BLaER1 treated with 17β-estradiol and CSF1 and Interleukin-3, amounts not matched to agents 10 nM and 100 nM (cell line): ENCODE measurements around the gene C2CD4A.

Experiments
- H3K27ac ChIP-seq, 11 experiments: shearing (Covaris generic); formaldehyde crosslinking; 2 replicates each; pipeline ENCODE4 v1.8.1; 2022
- H3K27me3 ChIP-seq, 11 experiments: shearing (Covaris generic); formaldehyde crosslinking; 2 replicates each; pipeline ENCODE4 v1.8.1; 2022
- H3K36me3 ChIP-seq, 11 experiments: shearing (Covaris generic); formaldehyde crosslinking; 2 replicates each; pipeline ENCODE4 v1.8.1; 2022
- H3K4me1 ChIP-seq, 10 experiments: shearing (Covaris generic); formaldehyde crosslinking; 2 replicates each; pipeline ENCODE4 v1.8.1; 2022
- H3K4me2 ChIP-seq, 11 experiments: shearing (Covaris generic); formaldehyde crosslinking; 2 replicates each; pipeline ENCODE4 v1.8.1; 2022
- H3K4me3 ChIP-seq, 10 experiments: shearing (Covaris generic); formaldehyde crosslinking; 2 replicates each; pipeline ENCODE4 v1.8.1; 2022
- H3K9ac ChIP-seq, 11 experiments: shearing (Covaris generic); formaldehyde crosslinking; 2 replicates each; pipeline ENCODE4 v1.8.1; 2022
- H3K9me3 ChIP-seq, 11 experiments: shearing (Covaris generic); formaldehyde crosslinking; replicated peaks in 1 of 11; 2 replicates each; pipeline ENCODE4 v1.8.1; 2022
- H4K20me1 ChIP-seq, 11 experiments: shearing (Covaris generic); formaldehyde crosslinking; 2 replicates each; pipeline ENCODE4 v1.8.1; 2022
- Cebpa-rat ChIP-seq, 11 experiments: shearing (Covaris generic); IDR thresholded peaks; 2 replicates each; pipeline ENCODE4 v1.8.1; 2022

Gene C2CD4A

DNA sequence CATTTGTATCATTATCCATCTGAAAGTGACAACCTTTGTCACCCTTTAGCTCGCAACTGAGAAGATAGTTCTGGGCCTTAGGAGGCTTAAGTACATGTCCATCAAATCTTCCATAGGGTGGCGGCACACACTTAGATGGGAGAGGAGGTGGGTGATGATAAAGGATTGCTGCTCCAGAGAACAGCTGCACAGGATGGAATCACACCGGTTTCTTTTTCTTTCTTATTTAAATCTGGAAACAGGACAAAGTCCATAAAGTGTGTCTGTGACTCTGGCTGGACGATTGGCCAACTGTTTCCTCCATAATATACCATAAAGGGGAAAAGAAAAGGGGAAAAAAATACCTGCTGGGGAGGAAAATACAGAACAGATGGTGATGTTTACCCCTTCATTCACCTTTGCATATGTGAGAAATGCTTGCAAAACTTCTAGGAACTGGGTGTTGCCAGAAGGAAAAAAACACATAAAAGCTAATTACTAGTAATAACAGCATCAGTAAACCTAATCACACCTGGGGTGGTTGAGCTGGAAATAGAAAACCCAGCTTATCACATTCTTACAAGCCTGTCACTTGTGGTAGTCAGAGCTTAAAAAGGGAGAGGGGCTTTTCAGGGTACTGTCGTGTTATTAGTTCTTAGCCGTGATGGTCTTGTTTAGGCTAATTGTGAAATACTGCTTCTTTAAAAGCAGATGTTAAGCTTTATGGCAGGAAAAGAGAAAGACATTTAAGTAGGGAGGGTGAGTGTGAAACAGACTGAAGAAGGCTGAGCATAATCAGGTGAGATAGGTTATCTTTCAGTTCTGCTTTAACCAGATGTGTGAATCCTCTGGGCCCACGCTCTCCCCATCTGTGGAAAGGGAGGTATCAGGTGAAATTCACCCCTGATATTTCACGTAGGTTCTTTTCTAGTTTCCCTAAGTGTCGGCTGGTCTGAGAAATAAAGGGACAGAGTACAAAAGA, 16.7 kb downstream of the C2CD4A start:
- Histone ChIP-seq H3K9me3 (peaks cover 13 to 32% (median 23%) of the 10 kb centered on the region in 11 experiments; a peak in 19 of 22 replicates), H4K20me1 (no peaks in the 10 kb centered on the region), H3K4me2 (no peak overlapping the region), H3K27me3 (no peaks in the 10 kb centered on the region), H3K9ac (no peak overlapping the region), H3K27ac (no peak overlapping the region), H3K4me3 (no peak overlapping the region), H3K36me3 (no peaks in the 10 kb centered on the region), H3K4me1 (peaks cover 0 to 45% (median 0%) of the 10 kb centered on the region in 10 experiments; a peak in 7 of 20 replicates)
- TF ChIP-seq Cebpa-rat (IDR thresholded peaks at IDR 0.05), result no peak

DNA sequence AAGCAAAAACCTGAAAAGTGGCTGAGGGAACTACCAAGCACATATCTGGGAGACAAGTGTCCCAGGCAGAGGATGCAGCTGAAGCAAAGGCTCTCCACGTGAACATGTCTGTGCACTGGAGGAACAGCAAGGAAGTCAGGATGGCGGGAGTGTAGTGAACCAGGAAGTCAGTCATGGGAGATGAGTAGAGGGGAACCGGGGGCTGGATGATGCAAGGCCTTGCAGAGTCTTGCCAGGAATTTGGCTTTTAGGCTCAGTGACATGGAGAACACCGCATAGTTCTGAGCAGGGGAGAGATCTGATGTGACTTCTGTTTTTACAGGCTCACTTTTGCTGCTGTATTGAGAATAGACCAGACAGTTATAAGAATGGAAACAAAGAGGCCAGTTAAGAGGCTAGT, 19.0 kb downstream of the C2CD4A start:
- H3K9me3 ChIP-seq, result peaks cover 7 to 32% (median 21%) of the 10 kb centered on the region in 11 experiments; a peak in 19 of 22 replicates
- no peak overlapping the region for H3K4me3 ChIP-seq
- H3K9ac ChIP-seq, result peak overlapping the region in 2 of 11 experiments; percentile 49 to 65; a peak in 4 of 22 replicates
- TF ChIP-seq Cebpa-rat (IDR thresholded peaks at IDR 0.05), result no peak
- peak overlapping the region in 4 of 11 experiments; percentile 3 to 91 (median 81); a peak in 7 of 22 replicates for H3K27ac ChIP-seq
- H3K27me3 ChIP-seq, result no peaks in the 10 kb centered on the region
- H3K4me2 ChIP-seq, result peak overlapping the region in 3 of 11 experiments; percentile 13 to 85 (median 77); a peak in 5 of 22 replicates
- H3K36me3 ChIP-seq, result no peaks in the 10 kb centered on the region
- peaks cover 0 to 55% (median 0%) of the 10 kb centered on the region in 10 experiments; a peak in 7 of 20 replicates for H3K4me1 ChIP-seq
- H4K20me1 ChIP-seq, result no peaks in the 10 kb centered on the region

DNA sequence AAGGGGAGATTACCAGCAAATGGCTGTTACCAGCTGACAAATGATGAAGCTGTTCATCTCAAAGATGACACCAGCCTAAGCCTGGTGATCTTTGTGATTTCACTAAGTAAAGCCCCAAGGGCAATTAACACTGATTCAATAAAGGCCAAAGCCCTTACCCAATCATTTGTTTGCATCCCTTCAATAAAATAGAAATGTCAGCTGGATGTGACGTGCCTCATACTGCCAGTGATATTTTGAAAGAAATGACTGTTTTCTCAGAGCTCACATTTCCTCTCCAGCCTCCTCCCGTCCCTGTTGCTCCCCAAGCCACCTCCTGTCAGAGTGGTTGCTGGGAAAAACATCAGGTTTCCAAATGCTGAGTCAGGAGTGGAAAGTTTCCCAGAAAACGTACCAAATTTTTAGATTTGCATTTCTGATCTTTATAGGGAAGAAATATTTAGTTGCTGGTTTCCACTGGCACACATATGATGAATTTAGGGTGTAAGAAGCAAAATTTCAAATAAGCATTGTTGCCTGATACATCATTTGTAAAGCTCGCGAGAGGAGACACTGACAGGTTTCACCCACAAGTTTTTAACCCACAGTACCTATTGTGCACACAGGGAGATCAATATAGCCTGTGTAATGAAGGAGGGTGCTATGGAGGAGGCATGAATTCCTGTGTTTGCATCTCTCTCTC, 21.0 kb downstream of the C2CD4A start:
- no peaks in the 10 kb centered on the region for H3K27me3 ChIP-seq
- peak overlapping the region in 3 of 11 experiments; percentile 71 to 91 (median 91); a peak in 6 of 22 replicates for H3K27ac ChIP-seq
- H3K4me1 ChIP-seq, result peaks cover 0 to 67% (median 0%) of the 10 kb centered on the region in 10 experiments; a peak in 7 of 20 replicates
- no peak for TF ChIP-seq Cebpa-rat (IDR thresholded peaks at IDR 0.05)
- H3K9me3 ChIP-seq, result peaks cover 7 to 31% (median 21%) of the 10 kb centered on the region in 11 experiments; a peak in 19 of 22 replicates
- peak overlapping the region in 3 of 11 experiments; percentile 39 to 77 (median 75); a peak in 5 of 22 replicates for H3K9ac ChIP-seq
- no peak overlapping the region for H3K4me3 ChIP-seq
- no peaks in the 10 kb centered on the region for H4K20me1 ChIP-seq
- H3K4me2 ChIP-seq, result peak overlapping the region in 3 of 11 experiments; percentile 20 to 85 (median 77); a peak in 4 of 22 replicates
- no peaks in the 10 kb centered on the region for H3K36me3 ChIP-seq

DNA sequence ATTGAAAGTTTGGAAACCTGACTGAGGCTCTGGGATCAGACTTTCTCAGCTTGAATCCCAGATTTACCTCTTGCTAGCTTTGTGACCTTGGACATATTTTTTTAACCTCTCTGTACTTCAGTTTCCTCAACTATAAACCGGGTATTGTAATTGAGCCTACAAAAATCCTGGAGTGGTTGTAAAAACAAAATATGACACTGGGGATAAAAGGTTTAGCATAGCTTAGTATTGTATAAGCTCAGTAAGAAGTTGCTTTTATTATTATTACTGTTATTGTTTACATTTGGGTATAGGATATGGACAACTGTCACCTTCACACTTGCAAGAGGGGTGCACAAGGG, 21.5 kb downstream of the C2CD4A start:
- no peaks in the 10 kb centered on the region for H4K20me1 ChIP-seq
- H3K27ac ChIP-seq, result peak overlapping the region in 3 of 11 experiments; percentile 71 to 91 (median 91); a peak in 6 of 22 replicates
- H3K27me3 ChIP-seq, result no peaks in the 10 kb centered on the region
- TF ChIP-seq Cebpa-rat (IDR thresholded peaks at IDR 0.05), result no peak
- peaks cover 7 to 26% (median 18%) of the 10 kb centered on the region in 11 experiments; a peak in 19 of 22 replicates for H3K9me3 ChIP-seq
- peaks cover 0 to 72% (median 0%) of the 10 kb centered on the region in 10 experiments; a peak in 7 of 20 replicates for H3K4me1 ChIP-seq
- no peak overlapping the region for H3K4me3 ChIP-seq
- no peaks in the 10 kb centered on the region for H3K36me3 ChIP-seq
- peak overlapping the region in 3 of 11 experiments; percentile 20 to 85 (median 77); a peak in 4 of 22 replicates for H3K4me2 ChIP-seq
- H3K9ac ChIP-seq, result peak overlapping the region in 3 of 11 experiments; percentile 35 to 77 (median 71); a peak in 5 of 22 replicates

DNA sequence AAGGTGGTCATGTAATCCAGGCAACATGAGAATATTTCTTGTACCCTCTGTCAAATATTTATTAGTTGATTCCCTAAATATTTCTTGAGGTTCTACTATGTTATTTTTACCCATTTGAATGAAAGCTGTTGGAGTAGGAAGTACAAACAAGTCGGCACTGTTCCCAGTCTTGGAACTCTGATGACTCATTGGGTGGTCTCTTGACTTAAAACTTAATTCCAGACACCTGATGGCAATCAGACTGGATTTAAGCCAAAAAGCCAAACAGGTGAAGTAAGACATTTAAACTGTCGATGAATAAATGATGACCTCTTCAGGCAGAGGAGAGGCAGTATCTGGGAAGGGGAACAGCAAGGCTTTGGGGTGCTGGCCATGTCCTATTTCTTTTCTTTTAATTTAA, 22.8 kb downstream of the C2CD4A start:
- no peak for TF ChIP-seq Cebpa-rat (IDR thresholded peaks at IDR 0.05)
- Histone ChIP-seq H3K27ac (peak overlapping the region in 1 of 11 experiments; percentile 91; a peak in 1 of 22 replicates), H3K36me3 (no peaks in the 10 kb centered on the region), H3K4me1 (peaks cover 0 to 81% (median 0%) of the 10 kb centered on the region in 10 experiments; a peak in 7 of 20 replicates), H3K4me3 (no peak overlapping the region), H3K4me2 (no peak overlapping the region; a peak in 1 of 22 replicates), H3K9me3 (peaks cover 0 to 13% (median 8%) of the 10 kb centered on the region in 11 experiments; a peak in 13 of 22 replicates), H3K9ac (no peak overlapping the region), H4K20me1 (no peaks in the 10 kb centered on the region), H3K27me3 (no peaks in the 10 kb centered on the region)

DNA sequence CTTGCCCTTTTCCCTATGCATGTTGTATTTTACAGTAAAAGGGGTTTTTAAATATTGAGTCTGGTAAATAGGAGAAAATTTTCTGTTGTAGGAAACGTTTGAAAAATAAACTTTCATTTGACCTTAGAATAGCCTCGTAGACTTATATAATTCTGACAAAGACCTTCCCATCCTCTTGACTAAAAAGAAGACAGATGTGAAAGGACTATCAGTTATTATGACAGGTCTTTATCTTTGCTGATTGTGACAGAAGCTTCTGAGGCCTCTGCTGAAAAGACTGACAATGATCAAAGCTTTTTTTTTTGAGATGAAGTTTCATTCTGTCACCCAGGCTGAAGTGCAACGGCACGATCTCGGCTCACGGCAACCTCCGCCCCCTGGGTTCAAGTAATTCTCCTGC, 24.2 kb downstream of the C2CD4A start:
- H3K27ac ChIP-seq, result no peak overlapping the region

DNA sequence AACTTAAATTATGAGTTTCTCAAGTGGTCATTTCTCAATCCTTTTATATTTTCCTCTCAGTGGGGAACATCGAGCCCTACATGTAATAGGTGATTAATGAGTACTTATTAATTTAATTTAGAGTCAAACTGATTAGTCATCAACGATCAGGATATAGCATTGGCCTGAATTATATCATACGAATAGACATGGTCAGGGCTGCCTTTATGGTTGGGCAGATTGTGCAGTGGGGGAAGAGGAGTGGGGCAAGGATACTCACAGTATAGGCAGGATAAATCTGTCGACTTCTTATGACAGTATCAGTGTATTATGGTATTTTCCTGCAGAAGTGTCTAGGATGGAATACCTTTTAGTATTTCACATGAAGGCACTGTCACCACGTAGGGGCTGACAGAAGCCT, 27.0 kb downstream of the C2CD4A start:
- H4K20me1 ChIP-seq, result no peaks in the 10 kb centered on the region
- no peak for TF ChIP-seq Cebpa-rat (IDR thresholded peaks at IDR 0.05)
- H3K9ac ChIP-seq, result no peak overlapping the region

More for the DNA sequence above, 24.2 kb downstream of the C2CD4A start:
- Histone ChIP-seq H3K9ac (no peak overlapping the region), H3K4me3 (no peak overlapping the region), H3K4me1 (peaks cover 0 to 69% (median 0%) of the 10 kb centered on the region in 10 experiments; a peak in 7 of 20 replicates), H3K4me2 (no peak overlapping the region), H3K9me3 (peaks cover 0 to under 1% (median 0%) of the 10 kb centered on the region in 11 experiments; a peak in 2 of 22 replicates), H4K20me1 (no peaks in the 10 kb centered on the region), H3K27me3 (no peaks in the 10 kb centered on the region), H3K36me3 (no peaks in the 10 kb centered on the region)
- no peak for TF ChIP-seq Cebpa-rat (IDR thresholded peaks at IDR 0.05)

DNA sequence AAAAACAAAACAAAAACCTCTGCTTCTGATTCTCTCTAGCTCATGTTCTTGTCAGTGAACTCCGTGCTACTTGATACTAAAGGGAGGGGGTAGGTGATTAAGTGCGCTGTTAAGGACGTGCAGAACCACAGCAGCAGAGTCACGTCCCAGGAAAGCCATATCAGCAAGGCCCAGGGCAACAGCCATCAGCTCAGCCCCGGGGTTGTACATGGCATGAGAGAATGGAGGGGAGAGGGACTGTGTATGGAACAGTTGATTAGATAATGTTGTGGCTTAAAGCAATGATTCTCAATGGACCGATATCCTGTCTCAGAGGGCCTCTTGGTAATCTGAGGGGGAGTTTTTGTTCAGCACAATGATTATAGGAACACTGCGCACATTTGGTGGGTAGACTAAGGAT, 27.6 kb downstream of the C2CD4A start:
- TF ChIP-seq Cebpa-rat (IDR thresholded peaks at IDR 0.05), result no peak
- no peak overlapping the region for H3K4me2 ChIP-seq
- H4K20me1 ChIP-seq, result no peaks in the 10 kb centered on the region
- 0 out of 22 replicates have a peak, but pooled peaks cover 0 to 6% (median 0%) of the 10 kb centered on the region in 11 experiments for H3K9me3 ChIP-seq
- H3K4me1 ChIP-seq, result peaks cover 0 to 35% (median 0%) of the 10 kb centered on the region in 10 experiments; a peak in 4 of 20 replicates
- peak overlapping the region in 1 of 11 experiments; percentile 34; a peak in 1 of 22 replicates for H3K27ac ChIP-seq
- H3K27me3 ChIP-seq, result no peaks in the 10 kb centered on the region
- H3K4me3 ChIP-seq, result no peak overlapping the region
- H3K9ac ChIP-seq, result no peak overlapping the region
- H3K36me3 ChIP-seq, result no peaks in the 10 kb centered on the region

More for the DNA sequence above, 27.0 kb downstream of the C2CD4A start:
- Histone ChIP-seq H3K27me3 (no peaks in the 10 kb centered on the region), H3K36me3 (no peaks in the 10 kb centered on the region), H3K9me3 (0 out of 22 replicates have a peak, but pooled peaks cover 0 to under 1% (median 0%) of the 10 kb centered on the region in 11 experiments), H3K4me3 (no peak overlapping the region), H3K27ac (peak overlapping the region in 2 of 11 experiments; percentile 19 to 34; a peak in 2 of 22 replicates), H3K4me1 (peaks cover 0 to 41% (median 0%) of the 10 kb centered on the region in 10 experiments; a peak in 5 of 20 replicates), H3K4me2 (peak overlapping the region in 2 of 11 experiments; percentile 4 to 28; a peak in 2 of 22 replicates)
